NOMO-1 treated with dmso at 0.1 percent for 144 hours (cell line): ENCODE measurements around the gene MYO1E.
"Not testable (repeated sequence)": the region's sequence is repeated elsewhere in the genome, so short reads cannot be mapped to it uniquely, and the experiment has no call there.

Source experiments
- DNase-seq: peaks from one replicate; lab custom pipeline; 2025; ENCODE audit not compliant: unreplicated experiment; lab: John Stamatoyannopoulos, UW

The MYO1E gene

GRCh38 chr15:59388670-59389069 lies 16.0 kb upstream of the MYO1E start:
- DNase-seq: peak; percentile 38

- DNase-seq: not testable (repeated sequence)
Measured at GRCh38 chr15:59387196-59387878, 14.7 kb upstream of the MYO1E start.

GRCh38 chr15:59385171-59385570 lies 12.5 kb upstream of the MYO1E start:
- no peak for DNase-seq

- DNase-seq: no peak
Measured at GRCh38 chr15:59384507-59384906, 11.8 kb upstream of the MYO1E start.

- DNase-seq: no peak
Measured at GRCh38 chr15:59380902-59381610, 8.4 kb upstream of the MYO1E start.

GRCh38 chr15:59379531-59379930 lies 6.9 kb upstream of the MYO1E start:
- no peak for DNase-seq

GRCh38 chr15:59378855-59379254 lies 6.2 kb upstream of the MYO1E start:
- no peak for DNase-seq

GRCh38 chr15:59377924-59378323 lies 5.3 kb upstream of the MYO1E start:
- DNase-seq: no peak

- no peak for DNase-seq
Measured at GRCh38 chr15:59376733-59377132, 4.1 kb upstream of the MYO1E start.

GRCh38 chr15:59373215-59373614 lies 544 bp upstream of the MYO1E start:
- no peak for DNase-seq

GRCh38 chr15:59371458-59372351 lies 966 bp downstream of the MYO1E start:
- DNase-seq: no peak

- DNase-seq: no peak
Measured at GRCh38 chr15:59369597-59369996, 3.1 kb downstream of the MYO1E start.

- DNase-seq: no peak
Measured at GRCh38 chr15:59367022-59367451, 5.6 kb downstream of the MYO1E start.

- no peak for DNase-seq
Measured at GRCh38 chr15:59366333-59367021, 6.2 kb downstream of the MYO1E start.

- no peak for DNase-seq
Measured at GRCh38 chr15:59364248-59364647, 8.4 kb downstream of the MYO1E start.

- no peak for DNase-seq
Measured at GRCh38 chr15:59362331-59362730, 10.3 kb downstream of the MYO1E start.

GRCh38 chr15:59360896-59361295 lies 11.8 kb downstream of the MYO1E start:
- no peak for DNase-seq

GRCh38 chr15:59360305-59360704 lies 12.4 kb downstream of the MYO1E start:
- DNase-seq: no peak

- DNase-seq: no peak
Measured at GRCh38 chr15:59355730-59356129, 16.9 kb downstream of the MYO1E start.

- DNase-seq: no peak
Measured at GRCh38 chr15:59354417-59355031, 18.1 kb downstream of the MYO1E start.

- no peak for DNase-seq
Measured at GRCh38 chr15:59353994-59354416, 18.7 kb downstream of the MYO1E start.
